ENCODE data around the gene PATJ.

Gene PATJ

DNA sequence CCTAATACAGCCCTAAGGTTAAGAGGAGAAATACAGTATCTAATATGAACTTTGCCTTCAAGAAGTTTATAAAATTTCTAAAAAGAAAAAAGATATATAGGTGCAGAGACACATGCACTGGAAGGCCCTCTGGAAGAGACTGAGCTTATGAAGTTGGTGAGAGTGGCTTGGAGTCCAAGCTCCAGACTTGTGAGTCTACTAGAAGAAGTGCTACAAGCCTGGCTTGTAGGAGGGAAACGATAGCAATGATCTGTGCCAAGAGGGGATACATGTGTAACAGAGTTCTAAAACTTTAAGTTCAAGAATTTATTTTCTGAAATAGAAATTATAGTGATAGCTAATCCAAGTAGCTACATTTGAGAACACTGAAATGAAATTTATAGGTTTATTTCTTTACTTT is 213.0 kb downstream of the PATJ start:
- Histone ChIP-seq H3K27me3 (ENCODE audit: insufficient read depth, low read length, poor library complexity, severe bottlenecking) (no peaks in the 10 kb centered on the region), H3K9ac (ENCODE audit: low read depth, low read length, poor library complexity, severe bottlenecking) (no peak overlapping the region), H3K4me1 (ENCODE audit: insufficient read depth, low read length, poor library complexity, severe bottlenecking) (no peaks in the 10 kb centered on the region), H3K79me2 (ENCODE audit: insufficient read depth, low read length) (no peaks in the 10 kb centered on the region), H3K4me2 (ENCODE audit: low read depth, low read length, poor library complexity, severe bottlenecking) (no peak overlapping the region), H3K36me3 (ENCODE audit: insufficient read depth, low read length) (no peaks in the 10 kb centered on the region), H3K4me3 (ENCODE audit: low read length, poor library complexity, severe bottlenecking) (no peak overlapping the region), H3F3A (ENCODE audit: low read depth) (no peaks in the 10 kb centered on the region), H4K20me1 (ENCODE audit: insufficient read depth, low read length, poor library complexity, severe bottlenecking) (no peaks in the 10 kb centered on the region), H2AFZ (ENCODE audit: low read length) (no peak overlapping the region), H3K9me3 (ENCODE audit: insufficient read depth, low read depth, low read length) (no peaks in the 10 kb centered on the region), H3K9me2 (replicated peaks; ENCODE audit: low read depth, low read length) (no peaks in the 10 kb centered on the region)
- no peak for TF ChIP-seq EZH2phosphoT487 (IDR thresholded peaks at IDR 0.05; ENCODE audit: borderline replicate concordance)
- TF ChIP-seq, protein P1, sequence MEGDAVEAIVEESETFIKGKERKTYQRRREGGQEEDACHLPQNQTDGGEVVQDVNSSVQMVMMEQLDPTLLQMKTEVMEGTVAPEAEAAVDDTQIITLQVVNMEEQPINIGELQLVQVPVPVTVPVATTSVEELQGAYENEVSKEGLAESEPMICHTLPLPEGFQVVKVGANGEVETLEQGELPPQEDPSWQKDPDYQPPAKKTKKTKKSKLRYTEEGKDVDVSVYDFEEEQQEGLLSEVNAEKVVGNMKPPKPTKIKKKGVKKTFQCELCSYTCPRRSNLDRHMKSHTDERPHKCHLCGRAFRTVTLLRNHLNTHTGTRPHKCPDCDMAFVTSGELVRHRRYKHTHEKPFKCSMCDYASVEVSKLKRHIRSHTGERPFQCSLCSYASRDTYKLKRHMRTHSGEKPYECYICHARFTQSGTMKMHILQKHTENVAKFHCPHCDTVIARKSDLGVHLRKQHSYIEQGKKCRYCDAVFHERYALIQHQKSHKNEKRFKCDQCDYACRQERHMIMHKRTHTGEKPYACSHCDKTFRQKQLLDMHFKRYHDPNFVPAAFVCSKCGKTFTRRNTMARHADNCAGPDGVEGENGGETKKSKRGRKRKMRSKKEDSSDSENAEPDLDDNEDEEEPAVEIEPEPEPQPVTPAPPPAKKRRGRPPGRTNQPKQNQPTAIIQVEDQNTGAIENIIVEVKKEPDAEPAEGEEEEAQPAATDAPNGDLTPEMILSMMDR (conservative IDR thresholded peaks at IDR 0.05; ENCODE audit: low read length), result no peak

GRCh38 chr1:61956016-61956645 is 213.9 kb downstream of the PATJ start:
- Histone ChIP-seq H3K9me3 (ENCODE audit: insufficient read depth, low read depth, low read length) (no peaks in the 10 kb centered on the region), H3K4me1 (ENCODE audit: insufficient read depth, low read length, poor library complexity, severe bottlenecking) (no peaks in the 10 kb centered on the region), H3K4me3 (ENCODE audit: low read length, poor library complexity, severe bottlenecking) (no peak overlapping the region), H3K79me2 (ENCODE audit: insufficient read depth, low read length) (no peaks in the 10 kb centered on the region), H3K9ac (ENCODE audit: low read depth, low read length, poor library complexity, severe bottlenecking) (no peak overlapping the region), H3K4me2 (ENCODE audit: low read depth, low read length, poor library complexity, severe bottlenecking) (no peak overlapping the region), H2AFZ (ENCODE audit: low read length) (0 out of 2 replicates have a peak overlapping the region, but pooled peaks have one; percentile 2), H3K9me2 (replicated peaks; ENCODE audit: low read depth, low read length) (no peaks in the 10 kb centered on the region), H4K20me1 (ENCODE audit: insufficient read depth, low read length, poor library complexity, severe bottlenecking) (no peaks in the 10 kb centered on the region), H3F3A (ENCODE audit: low read depth) (no peaks in the 10 kb centered on the region), H3K27me3 (ENCODE audit: insufficient read depth, low read length, poor library complexity, severe bottlenecking) (no peaks in the 10 kb centered on the region), H3K36me3 (ENCODE audit: insufficient read depth, low read length) (no peaks in the 10 kb centered on the region)
- TF ChIP-seq, protein P1 (conservative IDR thresholded peaks at IDR 0.05; ENCODE audit: low read length), result no peak
- TF ChIP-seq EZH2phosphoT487 (IDR thresholded peaks at IDR 0.05; ENCODE audit: borderline replicate concordance), result no peak

DNA sequence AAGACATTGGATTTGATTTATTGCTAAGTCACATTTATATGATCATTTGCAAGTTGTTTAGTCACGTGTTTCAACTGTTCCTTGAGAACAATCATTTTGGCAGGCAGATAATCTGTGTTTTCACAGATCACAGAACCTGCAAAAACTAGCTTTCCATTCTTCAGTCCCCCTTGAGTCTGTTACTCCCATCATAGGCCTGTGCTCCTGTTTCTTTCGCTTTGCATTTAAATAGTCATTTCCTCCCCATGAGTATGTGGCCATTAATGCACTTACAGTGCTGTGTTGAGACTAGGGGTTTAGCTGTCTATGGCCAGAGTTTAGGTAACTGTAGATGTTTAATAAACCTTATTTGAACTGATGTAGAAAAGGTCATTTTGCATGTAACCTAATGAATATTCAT is 214.5 kb downstream of the PATJ start:
- TF ChIP-seq, protein P1 (conservative IDR thresholded peaks at IDR 0.05; ENCODE audit: low read length), result no peak
- no peak for TF ChIP-seq EZH2phosphoT487 (IDR thresholded peaks at IDR 0.05; ENCODE audit: borderline replicate concordance)
- Histone ChIP-seq H3K9ac (ENCODE audit: low read depth, low read length, poor library complexity, severe bottlenecking) (no peak overlapping the region), H3K4me2 (ENCODE audit: low read depth, low read length, poor library complexity, severe bottlenecking) (no peak overlapping the region)

More for the DNA sequence above, 214.5 kb downstream of the PATJ start:
- Histone ChIP-seq H3K27me3 (ENCODE audit: insufficient read depth, low read length, poor library complexity, severe bottlenecking) (no peaks in the 10 kb centered on the region), H4K20me1 (ENCODE audit: insufficient read depth, low read length, poor library complexity, severe bottlenecking) (no peaks in the 10 kb centered on the region), H3K4me1 (ENCODE audit: insufficient read depth, low read length, poor library complexity, severe bottlenecking) (no peaks in the 10 kb centered on the region), H3F3A (ENCODE audit: low read depth) (no peaks in the 10 kb centered on the region), H3K4me3 (ENCODE audit: low read length, poor library complexity, severe bottlenecking) (no peak overlapping the region), H3K79me2 (ENCODE audit: insufficient read depth, low read length) (no peaks in the 10 kb centered on the region), H2AFZ (ENCODE audit: low read length) (no peak overlapping the region), H3K9me3 (ENCODE audit: insufficient read depth, low read depth, low read length) (no peaks in the 10 kb centered on the region), H3K36me3 (ENCODE audit: insufficient read depth, low read length) (no peaks in the 10 kb centered on the region), H3K9me2 (replicated peaks; ENCODE audit: low read depth, low read length) (no peaks in the 10 kb centered on the region)

All from Loucy (cell line).